Epithelial cell of esophagus (primary cell): Measurements from ENCODE around the gene ZFPM1.
A peak's percentile ranks its signal among the peaks of the same experiment; 100 is the strongest.

Source experiments
- DNase-seq: peaks from one replicate; pipeline ENCODE4 v3.0.0; 2010; ENCODE audit warnings: low read depth
- H3K4me3 ChIP-seq: 2 replicates; pipeline ENCODE4 v1.5.1; 2011; ENCODE audit warnings: mild to moderate bottlenecking, low read length, control low read depth
- CTCF ChIP-seq: IDR thresholded peaks from 2 replicates; pipeline ENCODE4 v1.5.1; 2011; ENCODE audit warnings: low read depth, mild to moderate bottlenecking, low read length, control low read depth, inconsistent platforms; ENCODE audit not compliant: insufficient read depth; ENCODE audit errors: missing control alignments

The ZFPM1 gene

GRCh38 chr16:88558457-88559442 is 105.7 kb downstream of the ZFPM1 start:
- peak; percentile 28 for DNase-seq
- TF ChIP-seq CTCF, result peak; percentile 53

DNA sequence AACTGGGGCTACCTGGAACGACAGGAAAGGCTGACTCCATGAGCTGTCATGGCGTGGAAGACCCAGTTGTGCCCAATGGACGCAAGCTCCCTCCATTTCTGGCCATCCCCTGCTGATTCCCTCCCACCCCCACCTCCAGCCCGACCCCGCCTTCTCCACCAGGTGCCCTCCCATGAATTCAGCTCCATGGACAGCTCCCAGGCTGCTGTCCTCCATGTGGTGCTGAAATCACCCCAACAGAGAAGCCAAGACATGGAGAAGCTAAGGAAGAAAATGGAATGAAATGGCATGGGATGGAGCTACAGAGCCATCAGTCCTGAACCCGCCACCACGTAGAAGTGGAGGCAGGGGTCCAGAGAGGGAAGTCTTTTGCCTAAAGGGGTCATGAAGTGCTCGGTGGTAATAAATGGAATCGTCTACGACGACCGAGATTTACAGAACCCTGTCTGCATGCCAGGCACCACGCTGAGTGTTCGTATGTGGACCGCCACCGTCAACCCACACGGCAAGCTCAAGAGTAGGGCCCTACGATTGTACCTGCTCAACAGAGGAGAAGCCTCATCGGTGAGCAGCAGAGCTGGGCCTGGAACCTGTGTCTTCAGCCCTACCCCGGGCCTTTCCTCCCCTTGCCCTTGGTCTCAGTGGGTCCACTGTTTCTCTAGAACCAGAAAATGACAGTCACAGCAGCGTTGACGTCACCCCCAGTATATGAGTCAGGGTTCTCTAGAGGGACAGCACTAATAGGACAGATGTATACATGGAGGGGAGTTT is 107.8 kb downstream of the ZFPM1 start:
- H3K4me3 ChIP-seq, result no peak overlapping the region
- TF ChIP-seq CTCF, result no peak
- DNase-seq, result peak; percentile 54

More at GRCh38 chr16:88558457-88559442, 105.7 kb downstream of the ZFPM1 start:
- no peak overlapping the region for H3K4me3 ChIP-seq

- peak; percentile 70 for TF ChIP-seq CTCF
- no peak overlapping the region for H3K4me3 ChIP-seq
- peak; percentile 42 for DNase-seq
Observed at GRCh38 chr16:88561485-88562359, 108.6 kb downstream of the ZFPM1 start.

DNA sequence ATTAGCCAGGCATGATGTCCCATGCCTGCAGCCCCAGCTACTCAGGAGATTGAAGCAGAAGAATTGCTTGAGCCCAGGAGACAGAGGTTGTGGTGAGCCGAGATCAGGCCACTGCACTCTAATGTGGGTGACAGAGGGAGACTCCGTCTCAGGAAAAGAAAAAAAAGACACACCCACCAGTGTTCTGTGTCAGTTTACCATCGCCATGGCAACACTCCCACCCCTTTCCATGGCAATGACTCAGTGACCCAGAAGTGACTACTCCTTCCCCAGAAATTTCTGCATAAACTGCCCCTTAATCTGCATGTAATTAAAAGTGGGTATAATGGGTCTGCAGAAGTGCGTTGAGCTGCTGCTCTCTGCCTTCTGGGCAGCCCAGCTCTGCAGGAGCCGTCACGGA is 113.1 kb downstream of the ZFPM1 start:
- no peak overlapping the region for H3K4me3 ChIP-seq
- TF ChIP-seq CTCF, result no peak
- DNase-seq, result peak; percentile 55

- no peak for TF ChIP-seq CTCF
- DNase-seq, result no peak
- peak overlapping the region; percentile 77 for H3K4me3 ChIP-seq
Observed at GRCh38 chr16:88568710-88569613, 115.9 kb downstream of the ZFPM1 start.
